COR-L47 (cell line): ENCODE measurements around the gene KCNJ2.

Experiments
- DNase-seq: peaks from one replicate; lab custom pipeline; 2025; lab: John Stamatoyannopoulos, UW

The KCNJ2 gene

DNA sequence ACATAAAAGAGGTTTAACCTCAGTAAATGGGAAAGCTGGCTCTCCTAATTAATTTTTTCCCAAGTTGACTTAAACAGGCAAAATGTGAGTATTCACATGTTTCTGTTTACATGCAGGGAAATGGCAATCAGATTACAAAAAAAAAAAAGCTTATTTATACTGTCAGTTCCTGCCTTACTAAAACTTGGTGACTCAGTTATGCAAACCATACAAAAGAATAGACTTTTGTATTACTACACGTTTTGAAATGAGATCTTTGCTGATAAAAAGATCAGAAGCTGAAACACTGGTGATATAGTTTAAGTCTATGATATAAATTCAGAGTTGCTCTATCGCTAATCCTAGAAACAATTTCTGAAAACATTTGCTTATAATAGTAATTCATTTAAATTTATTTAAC, 9.4 kb upstream of the KCNJ2 start:
- DNase-seq, result no peak

DNA sequence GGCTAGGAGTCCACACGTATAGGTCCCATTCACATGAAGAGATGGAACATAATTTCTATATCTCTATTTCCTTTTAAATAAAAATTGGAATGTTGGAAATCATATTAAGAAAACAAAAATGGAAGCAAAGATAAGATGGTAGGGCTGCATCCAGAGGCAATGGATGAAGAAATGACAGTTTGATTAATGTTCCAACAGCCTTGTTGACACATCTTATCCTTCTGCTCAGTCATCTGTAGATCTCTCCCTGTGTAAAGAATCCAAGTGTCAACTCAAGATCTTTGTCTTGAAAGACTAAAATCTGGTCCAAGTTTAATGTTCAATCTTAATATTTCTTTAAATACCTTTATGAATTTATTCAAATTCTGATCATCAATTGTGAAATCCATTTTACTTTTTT, 7.8 kb upstream of the KCNJ2 start:
- no peak for DNase-seq

DNA sequence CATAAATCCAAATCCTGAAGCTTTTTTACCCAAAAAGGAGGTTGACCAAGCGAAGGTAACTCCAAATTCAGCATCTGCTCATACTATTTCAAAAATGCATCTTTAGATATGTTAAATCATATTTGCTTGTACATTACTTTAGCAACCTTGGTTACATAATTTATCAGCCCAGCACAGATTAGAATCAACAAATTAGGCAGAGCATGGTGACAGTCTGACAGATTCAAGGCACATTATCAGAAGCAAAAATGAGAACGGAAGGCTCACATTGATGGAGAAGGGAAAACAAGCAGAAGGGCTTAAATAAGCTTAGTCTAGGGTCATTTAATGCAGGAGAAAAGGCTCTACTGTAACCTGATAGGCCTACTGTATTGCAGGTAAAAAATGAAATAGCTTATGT, 3.9 kb upstream of the KCNJ2 start:
- DNase-seq, result no peak

DNA sequence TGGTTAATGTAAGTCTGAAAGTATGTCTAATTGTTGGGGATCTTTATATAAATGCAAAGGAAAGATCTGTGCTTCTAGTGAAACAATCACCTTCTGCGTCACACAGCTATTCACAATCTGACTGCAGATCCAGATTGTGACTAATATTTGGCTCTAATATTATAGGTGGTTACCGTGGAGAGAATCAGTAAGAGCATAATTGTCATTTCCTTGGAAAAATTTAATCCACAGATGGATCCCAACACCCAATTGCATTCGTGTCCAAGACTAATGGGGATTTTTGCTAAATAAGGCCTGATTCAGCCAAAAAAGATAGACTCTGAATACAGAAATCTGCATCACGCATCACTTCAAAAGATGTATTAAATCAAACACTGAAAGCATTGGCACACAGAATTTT, 2.7 kb upstream of the KCNJ2 start:
- no peak for DNase-seq

DNA sequence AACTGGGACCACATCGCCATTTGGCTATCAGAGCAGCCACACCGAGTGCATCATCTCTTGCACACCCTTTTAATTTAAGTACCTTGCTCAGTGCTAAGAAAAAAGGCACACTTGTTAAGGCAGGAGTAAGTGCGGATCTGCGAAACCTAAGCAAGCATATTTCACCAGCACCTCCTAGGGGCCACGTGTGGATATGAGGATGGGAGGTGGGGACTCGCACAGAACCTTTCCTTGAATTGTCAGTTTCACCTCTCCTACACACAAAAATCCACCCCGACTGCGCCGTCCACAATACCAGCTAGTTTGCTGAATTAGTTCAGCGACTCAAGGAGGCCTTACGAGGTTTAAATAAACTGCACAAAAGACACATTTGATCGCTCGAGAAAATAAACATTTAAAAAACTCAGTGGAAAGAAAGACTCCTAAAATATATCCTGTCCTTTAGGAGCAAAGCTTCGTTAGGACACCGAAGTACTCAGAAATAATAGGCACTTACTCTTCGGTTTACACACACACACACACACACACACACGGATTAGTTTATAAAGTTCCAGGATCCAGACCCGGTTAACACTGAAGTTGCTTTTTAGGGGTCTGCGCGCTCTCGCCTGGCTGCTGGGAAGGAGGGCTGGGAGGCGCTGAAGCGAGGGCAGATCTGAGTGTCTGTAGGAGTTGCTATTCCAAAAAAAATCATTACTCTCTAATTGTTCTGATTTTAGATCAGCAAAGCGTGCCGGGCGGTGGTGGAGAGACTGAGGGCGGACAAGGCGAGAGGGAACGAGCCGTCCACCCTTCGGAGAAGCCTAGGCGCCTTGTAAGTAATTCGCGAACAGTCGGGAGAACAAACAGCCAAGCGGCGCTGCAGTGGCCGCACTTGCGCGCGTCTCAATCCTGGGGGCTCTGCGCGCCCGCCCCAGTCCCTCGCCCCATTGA, 1.0 kb upstream of the KCNJ2 start:
- DNase-seq, result peak; percentile 22

DNA sequence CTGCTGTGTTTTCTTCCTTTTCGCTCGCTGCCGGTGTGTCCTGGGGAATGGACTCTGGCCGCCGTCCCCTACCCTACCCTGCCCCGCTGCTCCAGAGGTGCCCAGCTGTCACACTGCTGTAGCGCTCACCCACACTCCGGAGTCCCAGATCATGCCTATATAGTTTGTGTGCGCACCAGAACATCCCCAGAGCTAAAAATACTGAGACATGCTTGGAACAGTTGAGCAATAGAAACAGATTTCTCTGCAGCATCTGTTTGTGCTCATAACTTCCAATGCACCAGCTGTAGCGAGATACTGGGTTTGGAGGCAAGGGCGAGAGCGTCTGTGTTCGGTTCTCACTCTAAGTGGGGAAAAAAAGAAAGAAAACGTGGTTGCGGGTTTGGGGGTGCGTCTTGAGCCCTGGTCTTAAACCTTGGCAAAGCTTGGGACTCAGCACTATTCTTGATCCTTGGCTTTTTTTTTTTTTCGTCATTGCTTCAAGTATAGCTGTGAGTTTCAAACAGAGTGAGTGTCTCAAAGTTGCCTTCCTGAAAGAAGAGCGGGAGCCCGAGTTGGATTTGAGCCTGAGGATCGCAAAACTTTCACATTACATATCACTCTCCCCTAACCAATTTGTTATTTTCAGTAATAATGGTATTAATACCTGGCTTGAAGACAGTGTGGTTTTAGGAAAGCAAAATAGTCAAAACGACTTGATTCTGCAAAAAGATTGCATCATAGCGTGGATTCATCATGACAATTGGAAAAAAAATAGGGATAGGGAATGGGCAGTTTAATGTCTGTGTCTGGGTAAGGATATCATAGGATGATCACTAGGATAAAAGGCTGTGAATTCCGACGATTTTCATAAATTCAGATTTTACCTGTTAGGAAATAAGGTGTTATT, 621 bp downstream of the KCNJ2 start:
- DNase-seq, result no peak

DNA sequence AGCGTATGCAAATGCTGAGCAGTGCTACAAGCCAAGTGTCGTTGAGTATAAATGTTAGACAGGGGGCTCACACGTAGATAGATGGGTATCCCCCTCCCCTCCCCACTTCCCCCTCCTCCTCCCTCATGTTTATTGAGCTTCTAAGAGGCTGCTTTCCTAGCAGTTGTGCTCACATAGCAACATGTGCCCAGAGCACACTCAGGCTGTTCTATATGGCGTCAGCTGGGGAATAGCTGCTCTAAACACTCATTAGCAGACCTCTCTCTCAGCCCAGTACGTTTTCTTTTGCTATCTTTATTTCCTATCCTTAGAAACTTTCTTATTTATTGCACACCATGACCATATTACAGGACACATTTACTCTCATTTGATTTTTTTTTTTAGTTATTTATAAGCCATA, 1.8 kb downstream of the KCNJ2 start:
- no peak for DNase-seq

DNA sequence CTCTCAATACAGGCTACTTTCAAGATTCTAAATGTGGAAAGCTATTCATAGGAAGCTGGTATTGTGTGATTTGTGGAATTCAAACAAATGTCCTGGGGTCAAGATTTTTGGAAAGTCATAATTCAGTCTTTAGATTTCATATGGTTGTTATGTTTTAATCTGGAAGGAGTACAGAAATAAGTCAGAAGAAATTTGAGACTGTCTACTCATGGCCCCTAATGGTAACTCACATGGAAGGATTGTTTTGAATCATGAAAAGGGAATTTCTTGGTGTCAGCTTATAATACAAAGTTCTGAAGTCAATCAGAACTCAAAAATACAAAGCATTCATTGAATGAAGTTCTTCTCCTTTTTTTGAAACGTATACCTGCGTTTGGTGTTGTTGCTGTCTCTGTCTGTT, 3.1 kb downstream of the KCNJ2 start:
- no peak for DNase-seq

DNA sequence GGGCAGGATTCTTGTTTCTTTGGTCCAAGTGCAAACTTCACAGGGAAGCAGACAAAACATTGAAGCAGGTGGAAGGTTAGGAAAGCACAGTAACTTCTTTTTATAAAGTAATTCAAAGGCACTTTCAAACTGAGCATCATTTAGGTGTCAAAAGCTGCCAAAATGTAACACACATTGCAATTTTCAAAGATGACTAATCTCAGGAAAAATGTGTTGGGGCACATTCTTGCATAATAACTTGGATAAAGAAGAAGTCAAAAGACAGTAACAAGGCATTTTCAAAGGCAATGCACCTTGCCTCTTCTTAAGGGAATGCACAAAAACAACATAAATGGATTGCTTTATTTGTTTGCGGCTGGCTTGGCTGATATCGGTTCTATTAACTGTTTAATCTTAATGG, 3.6 kb downstream of the KCNJ2 start:
- no peak for DNase-seq

DNA sequence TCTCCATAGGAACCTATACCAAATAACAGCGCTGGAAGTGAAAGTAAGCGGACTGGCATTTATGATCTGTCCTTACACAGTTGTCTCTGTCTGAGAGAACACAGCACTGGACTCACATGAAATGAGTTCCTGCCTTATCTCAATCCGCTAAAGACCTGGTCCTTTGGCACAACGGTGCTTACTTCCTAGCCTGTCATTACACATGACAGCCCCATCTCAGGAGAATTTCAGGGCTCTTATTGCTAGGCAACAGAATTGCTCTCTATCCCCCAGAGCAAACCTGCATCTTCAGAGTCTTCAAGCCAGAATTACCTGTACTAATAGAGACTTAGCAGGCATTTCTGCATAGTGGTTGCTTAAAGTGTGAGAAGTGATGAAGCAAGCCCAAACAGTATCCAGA, 4.3 kb downstream of the KCNJ2 start:
- DNase-seq, result no peak

DNA sequence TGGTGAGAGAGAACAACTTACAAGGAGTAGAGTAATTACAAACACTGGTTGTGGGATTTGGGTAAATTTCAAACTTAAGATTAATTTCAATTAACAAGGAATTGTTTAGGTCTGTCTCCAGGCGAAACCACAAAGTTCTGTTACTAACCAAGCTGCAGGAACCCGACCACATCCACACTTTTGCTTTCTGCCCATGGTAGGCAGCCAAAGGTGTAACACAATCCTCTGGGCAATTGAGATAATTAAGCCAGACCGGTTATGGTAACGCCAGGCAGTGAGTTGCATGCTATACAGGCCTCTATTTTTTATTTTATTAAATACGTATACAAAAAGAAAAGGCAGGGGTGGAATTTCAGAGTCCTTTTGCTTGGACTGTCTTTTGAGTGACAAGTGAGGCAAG, 12.0 kb downstream of the KCNJ2 start:
- DNase-seq, result no peak

DNA sequence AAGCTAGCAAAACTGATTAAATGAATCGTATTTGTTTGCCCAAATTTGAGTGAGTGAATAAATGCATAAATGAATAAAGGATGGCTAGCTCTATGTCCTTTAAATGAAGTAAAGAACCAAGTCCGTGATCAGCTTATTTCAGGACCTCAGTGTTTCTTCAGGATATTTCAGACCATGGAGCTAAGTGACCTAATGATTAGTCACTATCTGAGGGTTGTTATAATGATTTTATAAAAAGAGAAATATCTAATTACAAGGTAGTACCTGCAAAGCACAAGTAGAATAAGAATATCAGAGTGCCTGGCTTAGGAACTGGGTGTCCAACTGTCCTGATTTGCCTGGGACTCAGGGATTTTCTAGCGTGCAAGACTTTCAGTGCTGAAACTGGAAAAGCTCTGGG, 12.5 kb downstream of the KCNJ2 start:
- no peak for DNase-seq

DNA sequence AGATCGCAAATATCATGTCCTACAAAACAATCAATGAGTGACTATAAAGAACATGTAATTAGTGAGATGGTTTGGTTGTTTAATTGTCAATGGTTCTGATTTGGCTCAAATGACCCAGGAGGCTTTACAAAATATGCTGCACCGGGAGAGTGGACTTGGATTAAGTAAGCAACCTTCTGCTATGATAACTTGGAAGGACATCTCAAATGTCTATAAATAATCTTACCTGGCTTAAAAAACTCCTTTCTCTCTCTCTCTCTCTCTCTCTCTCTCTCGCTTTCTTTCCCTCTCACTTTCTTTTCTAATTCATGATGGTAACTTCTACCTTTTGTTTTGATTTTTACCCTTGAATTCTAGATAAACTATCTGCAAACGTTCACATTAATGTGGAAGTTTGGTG, 14.2 kb downstream of the KCNJ2 start:
- DNase-seq, result no peak

DNA sequence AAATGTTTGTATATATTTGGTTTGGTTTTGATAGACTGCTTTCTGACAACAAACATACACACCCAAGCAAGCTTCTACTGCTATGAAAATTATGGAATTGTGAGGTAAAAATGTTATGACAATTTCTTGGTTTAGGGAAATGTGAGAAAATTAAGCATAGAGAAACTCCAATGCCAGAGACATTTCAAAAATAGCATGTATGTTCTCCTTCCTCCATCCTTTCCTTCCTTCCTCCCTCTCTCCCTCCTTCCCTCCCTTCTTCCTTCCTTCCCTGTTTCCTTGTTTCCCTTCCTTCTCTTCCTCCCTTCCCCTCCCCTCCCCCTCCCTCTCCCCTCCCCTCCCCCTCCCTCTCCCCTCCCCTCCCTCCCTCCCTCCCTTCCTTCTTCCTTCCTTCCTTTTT, 14.9 kb downstream of the KCNJ2 start:
- no peak for DNase-seq

DNA sequence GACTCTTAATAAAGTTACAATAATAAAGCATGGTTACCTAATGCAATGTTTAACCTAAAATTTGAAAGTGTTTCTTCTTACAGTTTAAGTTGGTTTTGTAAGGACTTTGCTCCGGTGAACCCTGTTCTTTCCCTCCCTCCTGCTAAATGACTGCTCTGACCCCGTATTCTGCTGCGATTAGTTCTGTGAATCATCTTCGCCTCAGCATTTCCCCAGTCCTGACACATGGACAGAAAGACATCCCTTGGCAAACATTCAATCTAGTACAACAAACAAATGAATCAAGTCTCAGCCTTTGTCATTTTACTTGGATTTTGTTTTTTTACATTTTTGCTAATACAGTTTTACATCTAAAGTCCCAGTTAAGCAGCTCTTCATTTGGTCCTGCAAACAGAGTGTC, 15.4 kb downstream of the KCNJ2 start:
- no peak for DNase-seq

DNA sequence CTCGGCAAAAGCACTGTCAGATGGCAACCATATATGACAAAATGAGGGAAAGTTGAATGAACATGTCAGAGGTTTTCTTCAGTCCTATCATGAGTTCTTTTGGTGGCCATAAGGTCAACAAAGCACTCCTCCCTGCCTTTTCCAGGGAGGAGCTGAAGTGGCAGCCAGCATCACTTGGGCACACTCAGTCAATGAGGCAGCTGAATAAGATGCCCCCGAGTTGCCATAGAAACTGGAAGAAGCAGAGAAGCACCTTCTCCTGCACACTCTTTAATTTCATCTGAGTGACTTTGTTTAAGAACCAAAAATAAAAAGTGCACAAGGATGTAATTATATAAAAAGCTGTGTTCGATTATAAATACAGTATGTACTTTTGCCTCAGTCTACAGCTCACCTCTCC, 16.0 kb downstream of the KCNJ2 start:
- no peak for DNase-seq

DNA sequence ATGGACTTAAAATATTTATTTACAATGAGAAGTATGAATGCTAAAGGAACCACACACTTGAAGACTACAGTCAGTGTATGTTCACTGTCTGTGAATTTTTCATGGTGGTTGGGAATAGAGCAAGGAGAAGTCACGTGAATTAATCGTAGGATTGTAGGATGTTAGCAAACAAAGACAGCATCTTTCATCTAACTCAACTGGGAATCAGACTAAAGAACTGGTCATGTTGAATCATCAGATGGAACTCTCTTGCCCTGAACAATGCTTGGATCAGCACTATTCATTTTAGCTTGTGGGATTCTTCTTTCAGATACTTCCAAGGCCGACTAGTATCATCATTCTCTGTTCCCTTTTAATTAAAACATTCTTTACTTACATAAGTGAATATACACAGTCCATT, 18.1 kb downstream of the KCNJ2 start:
- no peak for DNase-seq

DNA sequence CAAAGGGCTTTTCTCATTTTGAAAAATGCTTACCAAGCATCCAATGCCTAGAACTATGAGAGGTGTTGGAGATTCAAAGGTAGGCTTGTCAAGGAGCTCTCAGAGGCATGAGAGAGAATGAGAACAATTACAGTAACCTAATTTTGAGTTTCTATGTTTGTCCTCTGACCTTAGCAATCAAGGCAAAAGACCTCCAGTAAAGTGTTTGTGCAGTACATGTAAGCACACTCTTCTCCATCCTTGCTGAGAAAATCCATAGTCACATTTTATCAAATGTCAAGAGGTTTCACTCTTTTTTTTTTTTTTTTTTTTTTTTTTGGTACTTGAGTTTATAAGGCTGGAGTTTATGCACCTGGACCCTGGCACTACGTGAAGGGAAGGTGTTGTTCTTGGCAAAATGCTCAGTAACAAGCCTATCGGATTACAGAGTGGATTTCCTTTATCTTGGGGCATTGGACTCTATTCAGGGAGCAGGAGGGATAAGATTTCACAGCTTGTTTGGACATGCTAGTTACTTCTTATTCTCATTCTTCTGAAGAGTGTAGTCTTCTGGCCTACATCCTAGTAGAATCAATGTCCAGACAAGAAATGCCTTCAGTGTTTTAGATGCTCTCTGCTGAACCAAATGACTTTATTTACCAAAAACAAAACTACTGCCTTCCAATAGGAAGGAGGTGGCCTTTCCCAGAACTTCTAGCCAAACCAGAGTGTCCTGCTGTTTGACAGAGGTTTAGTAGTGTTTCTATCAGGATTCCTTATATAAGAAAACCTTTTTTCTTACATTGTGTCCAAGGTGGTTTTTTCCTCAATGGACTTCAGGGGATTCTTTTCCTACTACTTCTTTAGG, 21.9 kb downstream of the KCNJ2 start:
- DNase-seq, result no peak

DNA sequence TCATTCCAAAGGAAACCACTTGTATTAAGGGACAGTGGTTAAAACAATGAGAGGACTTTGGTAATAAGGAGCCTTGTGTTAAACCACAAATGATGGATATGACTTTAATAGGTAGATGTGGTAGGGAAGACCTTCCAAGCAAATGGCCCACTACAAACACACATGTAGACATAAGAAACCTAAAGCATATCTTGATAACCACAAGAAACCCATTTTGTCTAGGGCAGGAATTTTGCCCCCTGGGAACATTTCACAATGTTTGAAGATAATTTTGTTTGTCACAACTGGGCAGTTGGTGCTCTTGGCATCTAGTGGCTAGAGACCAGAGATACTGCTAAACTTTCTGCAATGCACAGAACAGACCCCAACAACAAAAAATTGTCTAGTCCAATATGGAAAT, 25.8 kb downstream of the KCNJ2 start:
- DNase-seq, result no peak

DNA sequence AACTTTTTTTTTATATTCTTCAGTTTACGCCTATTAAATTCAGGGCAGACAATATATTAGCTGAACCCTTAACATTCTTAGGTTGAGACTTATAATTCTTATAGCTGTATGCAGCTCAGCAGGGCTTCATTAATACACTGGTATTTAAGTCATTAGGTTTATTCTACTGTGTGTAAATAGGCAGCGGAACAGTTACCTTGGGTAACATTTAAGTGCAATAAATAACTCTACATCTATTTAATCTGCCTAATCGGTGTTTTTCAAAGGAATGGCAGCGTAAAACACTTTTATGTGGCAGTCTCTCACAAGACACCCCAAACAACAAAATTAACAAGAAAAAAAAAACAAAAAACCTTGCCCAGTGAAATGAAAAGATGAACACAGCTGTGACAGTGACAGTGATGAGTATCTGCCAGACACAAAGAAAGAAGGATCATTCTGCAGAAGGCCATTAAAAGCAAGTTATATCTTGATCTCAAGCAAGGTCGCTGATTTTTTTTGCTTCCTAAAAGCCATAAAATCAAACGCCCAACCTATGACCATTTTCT, 32.6 kb downstream of the KCNJ2 start:
- no peak for DNase-seq

DNA sequence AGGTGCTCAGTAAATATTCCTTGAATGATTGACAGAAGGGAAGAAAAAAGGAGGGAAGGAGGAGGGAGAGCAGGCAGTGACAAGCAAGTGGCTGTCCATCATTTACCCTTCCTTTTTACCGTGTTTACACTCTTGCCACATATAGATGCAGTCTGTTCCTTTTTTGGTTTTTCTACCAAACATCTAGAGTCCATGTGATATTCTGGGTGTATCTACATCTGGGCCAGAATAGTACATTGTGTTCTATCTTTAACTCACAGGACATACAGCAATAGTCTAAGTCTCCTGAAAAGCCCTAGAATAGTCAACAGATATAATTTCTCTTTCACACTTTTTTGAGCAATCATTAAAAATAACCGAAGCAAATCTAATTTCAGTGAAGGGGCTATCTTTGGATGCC, 33.5 kb downstream of the KCNJ2 start:
- no peak for DNase-seq

DNA sequence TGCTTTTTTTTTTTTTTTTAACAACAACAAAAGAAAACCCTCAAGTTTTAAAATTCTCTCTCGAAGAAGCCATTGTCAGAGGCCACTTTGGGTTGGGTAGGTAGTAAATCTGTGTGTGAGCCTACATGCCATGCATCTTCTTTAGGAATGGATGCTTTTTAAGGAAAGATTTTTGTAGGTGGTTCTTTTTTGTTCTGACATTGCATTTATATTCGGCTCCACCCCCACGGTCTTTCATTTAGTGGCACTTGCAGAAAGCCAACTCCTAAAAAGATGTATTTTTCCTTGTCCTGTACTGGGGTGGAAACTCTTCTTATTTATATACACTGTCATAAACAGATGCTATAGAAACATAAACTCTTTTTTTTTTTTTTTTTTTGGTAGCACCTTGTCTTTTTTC, 35.1 kb downstream of the KCNJ2 start:
- no peak for DNase-seq
